MM.1S (cell line): ENCODE data around the gene DMGDH.

ENCODE experiments used
- DNase-seq: peaks from one replicate; pipeline ENCODE4 v3.0.0-alpha.2; 2015
- H2AFZ ChIP-seq: fragments of 300-600 bp; sonication (generic); 2 replicates; pipeline ENCODE4 v1.6.0; 2016; ENCODE audit warnings: antibody characterized with exemption, low read length
- H3F3A ChIP-seq: fragments of 300-600 bp; sonication (generic); 2 replicates; pipeline ENCODE4 v1.6.1; 2016; ENCODE audit warnings: mild to moderate bottlenecking, antibody characterized with exemption, low read length, moderate library complexity, mixed read lengths; ENCODE audit not compliant: insufficient read depth
- H3K27ac ChIP-seq: fragments of 300-600 bp; sonication (generic); 2 replicates; pipeline ENCODE4 v1.5.1; 2016; ENCODE audit warnings: mild to moderate bottlenecking, low read length
- H3K27me3 ChIP-seq: fragments of 300-600 bp; sonication (generic); replicated peaks from 2 replicates; pipeline ENCODE4 v1.6.0; 2016; ENCODE audit warnings: low read length; ENCODE audit not compliant: insufficient read depth
- H3K36me3 ChIP-seq: fragments of 300-600 bp; sonication (generic); replicated peaks from 2 replicates; pipeline ENCODE4 v1.6.1; 2016; ENCODE audit warnings: mild to moderate bottlenecking, low read length, mixed read lengths; ENCODE audit not compliant: insufficient read depth
- H3K4me1 ChIP-seq: fragments of 300-600 bp; sonication (generic); 2 replicates; pipeline ENCODE4 v1.6.1; 2016; ENCODE audit warnings: low read length, mixed read lengths
- H3K4me2 ChIP-seq: fragments of 300-600 bp; sonication (generic); 2 replicates; pipeline ENCODE4 v1.6.0; 2016; ENCODE audit warnings: low read depth, low read length
- H3K4me3 ChIP-seq: fragments of 300-600 bp; sonication (generic); 2 replicates; pipeline ENCODE4 v1.5.1; 2016; ENCODE audit warnings: low read length, mixed read lengths
- H3K79me2 ChIP-seq: fragments of 300-600 bp; sonication (generic); 2 replicates; pipeline ENCODE4 v1.6.1; 2016; ENCODE audit warnings: mixed run types, low read length, mixed read lengths
- H3K9ac ChIP-seq: fragments of 300-600 bp; sonication (generic); 2 replicates; pipeline ENCODE4 v1.6.1; 2016; ENCODE audit warnings: low read length, mixed read lengths
- H3K9me2 ChIP-seq: fragments of 300-600 bp; sonication (generic); replicated peaks from 2 replicates; pipeline ENCODE4 v1.6.1; 2016; ENCODE audit warnings: mild to moderate bottlenecking, low read length, mixed read lengths; ENCODE audit not compliant: insufficient read depth
- H3K9me3 ChIP-seq: fragments of 300-600 bp; sonication (generic); replicated peaks from 2 replicates; pipeline ENCODE4 v1.6.1; 2016; ENCODE audit warnings: mild to moderate bottlenecking, low read length, mixed read lengths; ENCODE audit not compliant: insufficient read depth
- H4K20me1 ChIP-seq: fragments of 300-600 bp; sonication (generic); 2 replicates; pipeline ENCODE4 v1.6.1; 2016; ENCODE audit warnings: mild to moderate bottlenecking, low read length, moderate library complexity, mixed read lengths; ENCODE audit not compliant: insufficient read depth
- EZH2 ChIP-seq: fragments of 300-600 bp; sonication (generic); optimal IDR thresholded peaks from 2 replicates; pipeline ENCODE3; 2017; ENCODE audit warnings: low read depth, mild to moderate bottlenecking, antibody characterized with exemption, low read length, mixed read lengths
- EZH2phosphoT487 ChIP-seq: fragments of 300-600 bp; sonication (generic); IDR thresholded peaks from 2 replicates; pipeline ENCODE4 v1.6.1; 2018; ENCODE audit warnings: antibody characterized with exemption, low read length
- TF ChIP-seq, protein P1 (sequence below): fragments of 300-600 bp; sonication (generic); IDR thresholded peaks from 2 replicates; pipeline ENCODE4 v1.5.1; 2016; ENCODE audit warnings: antibody characterized with exemption, low read length, mixed read lengths

The DMGDH gene

DNA sequence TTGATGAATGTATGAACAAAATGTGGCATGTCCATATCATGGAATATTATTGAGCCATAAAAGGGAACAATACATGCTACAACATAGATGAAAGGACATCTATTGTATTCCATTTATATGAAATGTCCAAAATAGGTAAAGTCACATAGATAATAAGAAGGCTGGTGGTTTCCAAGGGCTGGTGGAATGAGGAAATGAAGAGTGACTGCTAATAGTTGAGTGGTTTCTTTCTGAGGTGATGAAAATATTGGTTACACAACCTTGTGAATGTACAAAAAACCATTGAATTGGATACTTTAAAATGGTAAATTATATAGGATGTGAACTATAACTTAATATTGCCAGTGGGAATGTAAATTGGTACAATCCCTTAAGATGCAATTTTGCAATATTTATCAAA lies 89.6 kb downstream of the DMGDH start:
- Histone ChIP-seq H2AFZ (no peak overlapping the region), H3K4me1 (peaks cover 8% of the 10 kb centered on the region), H3K79me2 (peaks cover 16% of the 10 kb centered on the region), H3K27me3 (no peaks in the 10 kb centered on the region), H4K20me1 (no peaks in the 10 kb centered on the region), H3F3A (peaks cover 11% of the 10 kb centered on the region), H3K27ac (no peak overlapping the region), H3K4me3 (no peak overlapping the region), H3K9ac (no peak overlapping the region), H3K36me3 (no peaks in the 10 kb centered on the region), H3K9me3 (no peaks in the 10 kb centered on the region), H3K9me2 (no peaks in the 10 kb centered on the region), H3K4me2 (no peak overlapping the region)
- DNase-seq = no peak
- TF ChIP-seq, protein P1, sequence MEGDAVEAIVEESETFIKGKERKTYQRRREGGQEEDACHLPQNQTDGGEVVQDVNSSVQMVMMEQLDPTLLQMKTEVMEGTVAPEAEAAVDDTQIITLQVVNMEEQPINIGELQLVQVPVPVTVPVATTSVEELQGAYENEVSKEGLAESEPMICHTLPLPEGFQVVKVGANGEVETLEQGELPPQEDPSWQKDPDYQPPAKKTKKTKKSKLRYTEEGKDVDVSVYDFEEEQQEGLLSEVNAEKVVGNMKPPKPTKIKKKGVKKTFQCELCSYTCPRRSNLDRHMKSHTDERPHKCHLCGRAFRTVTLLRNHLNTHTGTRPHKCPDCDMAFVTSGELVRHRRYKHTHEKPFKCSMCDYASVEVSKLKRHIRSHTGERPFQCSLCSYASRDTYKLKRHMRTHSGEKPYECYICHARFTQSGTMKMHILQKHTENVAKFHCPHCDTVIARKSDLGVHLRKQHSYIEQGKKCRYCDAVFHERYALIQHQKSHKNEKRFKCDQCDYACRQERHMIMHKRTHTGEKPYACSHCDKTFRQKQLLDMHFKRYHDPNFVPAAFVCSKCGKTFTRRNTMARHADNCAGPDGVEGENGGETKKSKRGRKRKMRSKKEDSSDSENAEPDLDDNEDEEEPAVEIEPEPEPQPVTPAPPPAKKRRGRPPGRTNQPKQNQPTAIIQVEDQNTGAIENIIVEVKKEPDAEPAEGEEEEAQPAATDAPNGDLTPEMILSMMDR = no peak
- TF ChIP-seq EZH2phosphoT487 = no peak
- no peak for TF ChIP-seq EZH2

- Histone ChIP-seq H3K4me3 (no peak overlapping the region), H3K9me3 (no peaks in the 10 kb centered on the region), H3K27ac (no peak overlapping the region), H3K79me2 (peaks cover 16% of the 10 kb centered on the region), H4K20me1 (no peaks in the 10 kb centered on the region), H2AFZ (no peak overlapping the region), H3K4me1 (peaks cover 8% of the 10 kb centered on the region), H3K9ac (no peak overlapping the region), H3F3A (peaks cover 9% of the 10 kb centered on the region), H3K9me2 (no peaks in the 10 kb centered on the region), H3K4me2 (no peak overlapping the region), H3K36me3 (no peaks in the 10 kb centered on the region), H3K27me3 (no peaks in the 10 kb centered on the region)
- TF ChIP-seq EZH2phosphoT487 (no peak), EZH2 (no peak)
- TF ChIP-seq, protein P1 = no peak
- DNase-seq = no peak
These were observed 90.2 kb downstream of the DMGDH start for GRCh38 chr5:78979117-78979742.

- H3F3A ChIP-seq = no peaks in the 10 kb centered on the region
- H3K36me3 ChIP-seq = no peaks in the 10 kb centered on the region
These were observed 94.4 kb downstream of the DMGDH start for GRCh38 chr5:78975035-78975434.

More at GRCh38 chr5:78975035-78975434, 94.4 kb downstream of the DMGDH start:
- Histone ChIP-seq H3K27me3 (no peaks in the 10 kb centered on the region), H3K4me3 (no peak overlapping the region), H3K79me2 (0 out of 2 replicates have a peak, but pooled peaks cover 3% of the 10 kb centered on the region), H3K9ac (no peak overlapping the region), H2AFZ (no peak overlapping the region), H3K27ac (no peak overlapping the region), H3K4me1 (no peaks in the 10 kb centered on the region), H3K9me2 (no peaks in the 10 kb centered on the region), H4K20me1 (no peaks in the 10 kb centered on the region), H3K9me3 (no peaks in the 10 kb centered on the region), H3K4me2 (no peak overlapping the region)
- DNase-seq = no peak
- TF ChIP-seq, protein P1 = no peak
